KMS-11 (cell line): Measurements from ENCODE around the gene NLRP8.
"Not testable (repeated sequence)": the region's sequence is repeated elsewhere in the genome, so short reads cannot be mapped to it uniquely, and the experiment has no call there.

Experiments used
- H2AFZ ChIP-seq: fragments of 200-600 bp; sonication (generic); 2 replicates; pipeline ENCODE4 v1.6.1; 2016; ENCODE audit warnings: antibody characterized with exemption, mixed run types, low read depth
- H3K27ac ChIP-seq: fragments of 200-600 bp; sonication (generic); 2 replicates; pipeline ENCODE4 v1.6.1; 2016; ENCODE audit warnings: mild to moderate bottlenecking, mixed run types
- H3K27me3 ChIP-seq: fragments of 200-600 bp; sonication (generic); 2 replicates; pipeline ENCODE4 v1.6.1; 2017; ENCODE audit warnings: mild to moderate bottlenecking, low read depth, mixed run types, moderate library complexity; ENCODE audit not compliant: insufficient read depth
- H3K36me3 ChIP-seq: fragments of 200-600 bp; sonication (generic); 2 replicates; pipeline ENCODE4 v1.6.1; 2017; ENCODE audit warnings: mild to moderate bottlenecking, mixed run types; ENCODE audit not compliant: insufficient read depth
- H3K4me1 ChIP-seq: fragments of 200-600 bp; sonication (generic); 2 replicates; pipeline ENCODE4 v1.6.1; 2016; ENCODE audit warnings: mild to moderate bottlenecking, low read depth, mixed run types; ENCODE audit not compliant: poor library complexity, severe bottlenecking
- H3K4me2 ChIP-seq: fragments of 200-600 bp; sonication (generic); 2 replicates; pipeline ENCODE4 v1.7.0; 2016; ENCODE audit warnings: mild to moderate bottlenecking, mixed run types
- H3K4me3 ChIP-seq: fragments of 200-600 bp; sonication (generic); IDR thresholded peaks from 2 replicates; pipeline ENCODE4 v1.6.1; 2017; ENCODE audit warnings: low read depth, low read length, mixed read lengths; ENCODE audit not compliant: insufficient read depth
- H3K79me2 ChIP-seq: fragments of 200-600 bp; sonication (generic); 2 replicates; pipeline ENCODE4 v1.6.1; 2016; ENCODE audit warnings: low read depth, mixed run types; ENCODE audit not compliant: insufficient read depth
- H3K9ac ChIP-seq: fragments of 200-600 bp; sonication (generic); 2 replicates; pipeline ENCODE4 v1.6.1; 2016; ENCODE audit warnings: mild to moderate bottlenecking, mixed run types
- H4K20me1 ChIP-seq: fragments of 200-600 bp; sonication (generic); 2 replicates; pipeline ENCODE4 v1.6.1; 2016; ENCODE audit warnings: mild to moderate bottlenecking, mixed run types; ENCODE audit not compliant: insufficient read depth
- CTCF ChIP-seq: fragments of 200-600 bp; sonication (generic); conservative IDR thresholded peaks from 2 replicates; pipeline ENCODE4 v1.6.1; 2017; ENCODE audit warnings: low read depth, mild to moderate bottlenecking, antibody characterized with exemption, low read length, moderate library complexity, mixed read lengths

Gene NLRP8

GRCh38 chr19:55990831-55991230 is 43.2 kb downstream of the NLRP8 start:
- no peak for TF ChIP-seq CTCF
- H3K27ac ChIP-seq: no peak overlapping the region
- no peak overlapping the region for H3K9ac ChIP-seq
- no peak overlapping the region for H3K4me2 ChIP-seq
- no peaks in the 10 kb centered on the region for H3K4me1 ChIP-seq
- no peak overlapping the region for H3K4me3 ChIP-seq
- H4K20me1 ChIP-seq: no peaks in the 10 kb centered on the region
- no peak overlapping the region for H2AFZ ChIP-seq
- no peaks in the 10 kb centered on the region for H3K36me3 ChIP-seq
- no peaks in the 10 kb centered on the region for H3K79me2 ChIP-seq
- H3K27me3 ChIP-seq: no peaks in the 10 kb centered on the region

DNA sequence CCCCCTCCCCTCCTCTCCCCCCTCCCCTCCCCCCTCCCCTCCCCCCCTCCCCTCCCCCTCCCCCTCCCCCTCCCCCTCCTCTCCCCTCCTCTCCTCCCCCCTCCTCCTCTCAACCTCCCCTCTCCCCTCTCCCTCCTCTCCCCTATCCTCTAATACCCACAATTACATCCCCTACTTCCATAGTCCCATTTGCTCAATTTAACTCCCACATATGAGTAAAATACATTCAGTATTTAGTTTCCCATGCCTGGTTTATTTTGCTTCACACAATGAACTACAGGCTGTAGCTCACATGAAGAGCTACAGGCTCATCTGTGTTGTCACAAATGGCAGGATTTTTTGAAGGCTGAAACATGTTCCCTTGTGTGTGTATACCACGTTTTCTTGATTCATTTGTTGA is 45.9 kb downstream of the NLRP8 start:
- H2AFZ ChIP-seq: no peak overlapping the region
- no peaks in the 10 kb centered on the region for H4K20me1 ChIP-seq
- no peak overlapping the region for H3K4me3 ChIP-seq
- no peaks in the 10 kb centered on the region for H3K27me3 ChIP-seq
- no peak overlapping the region for H3K4me2 ChIP-seq
- no peaks in the 10 kb centered on the region for H3K4me1 ChIP-seq
- TF ChIP-seq CTCF: no peak
- no peak overlapping the region for H3K27ac ChIP-seq
- H3K79me2 ChIP-seq: no peaks in the 10 kb centered on the region
- no peak overlapping the region for H3K9ac ChIP-seq
- no peaks in the 10 kb centered on the region for H3K36me3 ChIP-seq

GRCh38 chr19:56014765-56015164 is 67.1 kb downstream of the NLRP8 start:
- H4K20me1 ChIP-seq: no peaks in the 10 kb centered on the region

GRCh38 chr19:56015756-56016155 is 68.1 kb downstream of the NLRP8 start:
- no peak for TF ChIP-seq CTCF
- Histone ChIP-seq H3K79me2 (no peaks in the 10 kb centered on the region), H3K4me1 (no peaks in the 10 kb centered on the region), H4K20me1 (no peaks in the 10 kb centered on the region), H3K9ac (no peak overlapping the region), H3K4me2 (no peak overlapping the region), H3K4me3 (no peak overlapping the region), H3K27ac (no peak overlapping the region), H3K27me3 (no peaks in the 10 kb centered on the region), H3K36me3 (no peaks in the 10 kb centered on the region), H2AFZ (no peak overlapping the region)

More at GRCh38 chr19:56014765-56015164, 67.1 kb downstream of the NLRP8 start:
- no peaks in the 10 kb centered on the region for H3K36me3 ChIP-seq
- no peak overlapping the region for H2AFZ ChIP-seq
- H3K27ac ChIP-seq: no peak overlapping the region
- TF ChIP-seq CTCF: no peak
- no peaks in the 10 kb centered on the region for H3K27me3 ChIP-seq
- H3K4me3 ChIP-seq: no peak overlapping the region
- no peaks in the 10 kb centered on the region for H3K4me1 ChIP-seq
- no peak overlapping the region for H3K4me2 ChIP-seq
- no peaks in the 10 kb centered on the region for H3K79me2 ChIP-seq
- no peak overlapping the region for H3K9ac ChIP-seq

DNA sequence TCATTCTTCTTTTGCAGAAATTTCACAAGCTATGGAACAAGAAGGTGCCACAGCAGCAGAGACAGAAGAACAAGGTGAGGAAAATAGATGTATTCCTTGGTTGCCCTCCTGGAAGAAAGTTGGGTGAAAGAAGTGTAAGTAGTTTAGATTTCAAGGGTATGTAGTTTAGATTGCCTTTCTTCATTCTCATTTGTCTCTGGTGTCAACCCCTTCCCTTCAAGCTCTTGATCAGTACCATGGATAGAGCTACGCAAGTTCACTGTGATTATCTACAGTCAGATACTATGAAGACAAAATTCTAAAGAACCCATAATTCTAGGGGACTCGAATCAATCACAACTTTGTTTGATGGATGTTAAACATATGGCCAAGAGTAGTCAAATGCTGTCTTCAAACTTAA is 71.7 kb downstream of the NLRP8 start:
- H3K4me2 ChIP-seq, H3K79me2 ChIP-seq, H3K4me3 ChIP-seq, H3K4me1 ChIP-seq, H3K9ac ChIP-seq, H3K27ac ChIP-seq, H3K27me3 ChIP-seq, H4K20me1 ChIP-seq, H3K36me3 ChIP-seq, H2AFZ ChIP-seq: not testable (repeated sequence)

GRCh38 chr19:56020355-56020975 is 72.8 kb downstream of the NLRP8 start:
- H3K27ac ChIP-seq, H3K9ac ChIP-seq, H2AFZ ChIP-seq, H3K79me2 ChIP-seq, H3K36me3 ChIP-seq, H3K4me3 ChIP-seq, H3K27me3 ChIP-seq, H3K4me1 ChIP-seq, H3K4me2 ChIP-seq, H4K20me1 ChIP-seq: not testable (repeated sequence)
